Measurements from ENCODE around the gene KIFC3. TPM values are rescaled to one million over a fixed set of nuclear protein-coding genes. Genes with fewer than 3 reads are reported as not detected.

The KIFC3 gene
- polyA plus RNA-seq, 3 donors from 2014 or later: 5.1 to 13.6 (median 12.2) TPM

DNA sequence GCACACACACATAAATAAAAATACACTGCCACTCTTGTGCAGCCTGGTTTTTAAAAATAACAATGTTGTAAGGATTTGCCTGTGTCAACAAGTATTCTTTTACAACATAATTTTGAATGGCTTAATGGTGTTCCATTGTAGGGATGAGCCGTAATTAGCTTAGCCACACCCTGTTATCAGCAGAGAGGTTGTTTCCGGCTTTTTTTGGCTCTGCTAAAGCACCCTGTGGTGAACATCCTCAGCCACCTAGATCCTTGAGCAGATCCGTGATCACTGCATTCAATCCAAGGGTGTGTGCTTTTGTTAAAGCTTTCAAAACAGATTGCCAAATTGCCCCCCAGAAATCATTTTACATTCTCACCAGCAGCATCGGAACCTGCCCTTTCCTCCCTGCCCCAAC is 59.7 kb downstream of the KIFC3 start:
- Mint-ChIP-seq H3K27ac (no peak overlapping the region), H3K4me3 (no peak overlapping the region), H3K9me3 (no peaks in the 10 kb centered on the region), H3K27me3 (ENCODE audit: low read depth in 3 of 3) (no peaks in the 10 kb centered on the region), H3K4me1 (peaks cover 3 to 9% of the 10 kb centered on the region in 2 donors), H3K36me3 (peaks cover 0 to 9% (median 3%) of the 10 kb centered on the region in 3 donors)
- no peak for DNase-seq

DNA sequence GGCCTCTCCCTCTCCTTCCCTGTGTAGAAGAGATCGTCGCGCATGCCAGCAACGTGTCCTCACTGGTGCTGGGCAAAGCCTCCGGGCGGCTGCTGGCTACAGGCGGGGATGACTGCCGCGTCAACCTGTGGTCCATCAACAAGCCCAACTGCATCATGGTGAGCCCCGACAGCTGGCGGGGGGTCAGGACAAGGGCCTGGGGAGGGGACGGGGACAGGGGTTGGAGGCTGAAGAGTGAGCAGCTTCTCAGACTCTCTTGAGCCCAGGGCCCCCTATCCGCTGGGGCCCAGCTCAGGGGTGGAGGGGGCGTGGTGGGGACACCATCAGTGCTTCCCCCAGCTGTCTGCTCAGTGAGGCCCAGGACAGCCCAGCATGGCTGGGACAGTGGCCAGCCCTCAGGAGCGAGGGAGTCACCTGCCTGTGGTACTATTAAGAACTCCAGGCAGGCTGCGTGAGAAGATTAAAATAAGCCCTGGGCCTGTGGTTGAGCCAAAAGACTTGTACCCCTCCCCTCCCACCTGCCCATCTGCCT is 60.6 kb downstream of the KIFC3 start:
- no peaks in the 10 kb centered on the region for H3K27me3 Mint-ChIP-seq (ENCODE audit: low read depth in 3 of 3)

DNA sequence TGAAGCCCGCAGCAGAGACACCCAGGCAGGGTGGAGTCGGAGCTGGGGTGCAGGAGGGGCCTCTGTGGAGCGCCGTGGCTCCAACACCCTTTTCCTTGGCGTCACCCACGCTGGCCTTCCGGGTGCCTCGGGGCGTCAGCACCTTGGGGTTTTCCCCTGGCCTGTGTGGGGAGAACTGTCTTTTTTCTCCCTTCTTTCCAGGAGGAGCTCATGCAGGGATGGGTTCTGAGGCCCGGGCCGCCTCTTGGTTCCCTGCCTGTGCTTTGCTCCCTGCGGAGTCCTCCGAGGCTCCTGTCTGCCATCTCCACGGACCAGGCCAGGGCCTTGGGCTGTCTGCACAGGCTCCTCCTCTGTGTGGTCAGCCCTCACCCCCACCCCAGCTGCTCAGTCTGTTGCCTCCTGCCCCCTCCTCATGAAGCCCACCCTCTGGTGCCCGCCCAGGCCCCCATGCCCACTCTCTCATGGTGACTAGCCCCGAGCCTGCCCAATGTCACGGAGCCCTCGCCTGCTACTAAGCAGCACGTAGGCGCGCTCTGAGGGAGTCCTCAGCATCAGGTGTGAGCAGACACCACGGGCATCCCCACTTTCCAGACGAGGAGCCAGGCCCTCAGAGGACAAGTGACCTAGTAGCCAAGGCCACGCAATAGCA is 61.7 kb downstream of the KIFC3 start:
- H3K27me3 Mint-ChIP-seq (ENCODE audit: low read depth in 3 of 3): peaks cover 2 to 3% (median 2%) of the 10 kb centered on the region in 3 donors
- H3K36me3 Mint-ChIP-seq: peaks cover 0 to 5% (median 3%) of the 10 kb centered on the region in 3 donors
- no peak for DNase-seq
- no peaks in the 10 kb centered on the region for H3K9me3 Mint-ChIP-seq
- H3K27ac Mint-ChIP-seq: no peak overlapping the region
- H3K4me3 Mint-ChIP-seq: no peak overlapping the region
- peaks cover 21 to 22% of the 10 kb centered on the region in 2 donors for H3K4me1 Mint-ChIP-seq

More for the DNA sequence above, 60.6 kb downstream of the KIFC3 start:
- no peak overlapping the region for H3K27ac Mint-ChIP-seq
- peaks cover 11 to 17% of the 10 kb centered on the region in 2 donors for H3K4me1 Mint-ChIP-seq
- peaks cover 0 to 9% (median 3%) of the 10 kb centered on the region in 3 donors for H3K36me3 Mint-ChIP-seq
- H3K4me3 Mint-ChIP-seq: no peak overlapping the region
- DNase-seq: no peak
- H3K9me3 Mint-ChIP-seq: no peaks in the 10 kb centered on the region

DNA sequence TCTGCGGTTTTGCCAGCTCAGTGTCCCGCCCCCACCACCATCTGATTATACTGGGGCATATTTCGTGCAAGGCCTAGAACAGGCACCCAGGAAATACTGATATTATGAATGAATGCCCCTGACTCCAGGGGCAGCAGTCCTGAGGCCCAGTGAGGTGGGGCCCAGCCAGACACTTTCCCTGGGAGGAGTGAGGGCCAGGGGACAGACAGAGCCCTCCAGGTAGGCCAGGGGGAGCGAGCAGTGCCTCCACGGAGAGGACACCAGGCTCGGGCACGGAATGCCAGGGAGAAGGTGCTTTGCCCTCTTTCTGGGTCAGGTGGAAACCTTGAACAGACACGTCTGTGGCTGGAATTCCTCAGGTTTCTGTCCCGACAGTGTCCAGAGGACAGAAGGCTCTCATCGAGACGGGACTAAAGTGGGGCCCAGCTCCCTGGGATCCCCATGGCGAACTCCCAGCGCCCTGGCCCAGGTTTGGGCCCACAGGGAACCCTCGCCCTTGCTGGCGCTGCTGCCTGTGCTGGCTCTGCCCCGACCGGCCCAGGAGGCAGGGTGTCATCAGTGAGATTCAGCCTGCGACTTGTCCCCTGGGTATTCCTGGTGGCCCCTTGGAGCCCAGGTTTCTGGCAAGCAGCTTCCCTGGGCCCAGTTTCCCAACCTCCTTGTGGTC is 62.4 kb downstream of the KIFC3 start:
- Mint-ChIP-seq H3K9me3 (no peaks in the 10 kb centered on the region), H3K36me3 (peaks cover 0 to 4% (median 3%) of the 10 kb centered on the region in 3 donors), H3K27me3 (ENCODE audit: low read depth in 3 of 3) (peaks cover 8 to 9% (median 9%) of the 10 kb centered on the region in 3 donors)

DNA sequence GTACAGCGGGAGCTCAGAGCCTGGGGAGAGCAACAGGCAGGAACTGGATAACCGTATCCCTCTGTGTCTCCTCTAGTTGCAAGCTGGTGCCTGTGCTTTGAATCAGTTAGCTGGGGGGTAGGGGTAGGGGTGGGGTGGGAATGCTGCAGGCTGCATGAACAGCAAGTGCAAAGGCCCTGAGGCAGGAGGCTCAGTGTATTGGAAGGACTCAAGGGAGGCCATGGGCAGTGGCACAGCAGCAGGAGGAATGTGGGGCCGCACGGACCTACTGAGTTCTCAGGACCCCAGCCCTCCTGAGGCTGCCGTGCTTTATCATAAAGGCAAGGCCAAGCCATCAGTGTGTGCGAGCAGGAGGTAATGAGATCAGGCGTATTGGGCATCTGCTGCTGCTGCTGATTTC is 63.4 kb downstream of the KIFC3 start:
- Mint-ChIP-seq H3K9me3 (no peaks in the 10 kb centered on the region), H3K4me1 (peaks cover 31 to 35% of the 10 kb centered on the region in 2 donors), H3K36me3 (peaks cover 0 to 4% (median 3%) of the 10 kb centered on the region in 3 donors), H3K27me3 (ENCODE audit: low read depth in 3 of 3) (peaks cover 8 to 10% (median 9%) of the 10 kb centered on the region in 3 donors), H3K27ac (no peak overlapping the region), H3K4me3 (no peak overlapping the region)
- no peak for DNase-seq

More for the DNA sequence above, 62.4 kb downstream of the KIFC3 start:
- peaks cover 25 to 29% of the 10 kb centered on the region in 2 donors for H3K4me1 Mint-ChIP-seq
- H3K4me3 Mint-ChIP-seq: no peak overlapping the region
- no peak overlapping the region for H3K27ac Mint-ChIP-seq
- DNase-seq: no peak

DNA sequence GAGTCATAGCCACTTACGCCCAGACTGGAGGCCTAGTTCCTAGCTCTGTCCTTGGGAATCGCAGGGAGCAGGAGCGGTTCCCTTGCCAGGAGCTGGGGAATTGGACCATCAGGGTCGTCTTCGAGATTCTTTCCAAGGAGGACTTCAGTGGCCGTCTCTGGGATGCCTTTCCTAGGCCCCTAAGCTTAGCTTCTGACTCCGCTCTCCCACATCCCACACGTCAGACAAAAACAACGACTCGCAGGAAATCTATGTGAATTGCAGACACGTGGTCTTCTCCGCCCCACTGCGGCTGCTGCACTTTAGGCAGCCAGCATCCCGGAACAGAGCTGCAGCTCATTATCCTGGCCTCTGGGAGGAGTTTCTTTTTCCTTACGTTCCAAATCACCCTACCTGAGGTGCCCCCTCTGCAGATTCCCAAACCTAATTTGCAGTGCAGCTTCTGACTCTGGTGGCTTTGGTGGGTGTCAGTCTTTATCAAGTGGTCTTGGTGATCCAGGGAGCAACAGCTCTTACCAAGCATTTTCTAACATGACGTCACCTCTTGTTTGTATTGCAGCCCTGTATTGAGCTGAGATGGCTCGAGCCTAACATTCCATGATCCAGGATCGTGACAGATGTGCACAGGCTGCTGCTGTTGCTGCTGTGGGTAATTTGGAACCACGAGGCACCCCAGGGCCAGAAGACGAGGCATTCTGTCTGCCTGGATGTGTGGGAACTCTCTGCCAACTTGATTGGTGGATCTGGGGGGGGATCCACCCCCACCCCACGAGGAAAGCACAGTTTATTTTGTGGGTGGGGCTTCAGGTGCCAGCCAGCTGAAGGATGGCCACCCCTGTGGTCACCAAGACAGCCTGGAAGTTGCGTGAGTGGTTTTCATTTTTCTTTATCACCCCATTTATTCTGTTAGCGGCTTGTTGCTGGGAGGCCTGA is 65.6 kb downstream of the KIFC3 start:
- peak overlapping the region; percentile 83 to 96 (median 94) for H3K27ac Mint-ChIP-seq
- peak; percentile 45 to 48 (median 48) for DNase-seq
- H3K36me3 Mint-ChIP-seq: peaks cover 0 to 3% (median 0%) of the 10 kb centered on the region in 3 donors
- H3K27me3 Mint-ChIP-seq (ENCODE audit: low read depth in 3 of 3): peaks cover 8 to 10% (median 9%) of the 10 kb centered on the region in 3 donors
- peak overlapping the region; percentile 91 to 98 (median 95) for H3K4me3 Mint-ChIP-seq
- H3K9me3 Mint-ChIP-seq: no peaks in the 10 kb centered on the region
- peaks cover 35 to 42% of the 10 kb centered on the region in 2 donors for H3K4me1 Mint-ChIP-seq

DNA sequence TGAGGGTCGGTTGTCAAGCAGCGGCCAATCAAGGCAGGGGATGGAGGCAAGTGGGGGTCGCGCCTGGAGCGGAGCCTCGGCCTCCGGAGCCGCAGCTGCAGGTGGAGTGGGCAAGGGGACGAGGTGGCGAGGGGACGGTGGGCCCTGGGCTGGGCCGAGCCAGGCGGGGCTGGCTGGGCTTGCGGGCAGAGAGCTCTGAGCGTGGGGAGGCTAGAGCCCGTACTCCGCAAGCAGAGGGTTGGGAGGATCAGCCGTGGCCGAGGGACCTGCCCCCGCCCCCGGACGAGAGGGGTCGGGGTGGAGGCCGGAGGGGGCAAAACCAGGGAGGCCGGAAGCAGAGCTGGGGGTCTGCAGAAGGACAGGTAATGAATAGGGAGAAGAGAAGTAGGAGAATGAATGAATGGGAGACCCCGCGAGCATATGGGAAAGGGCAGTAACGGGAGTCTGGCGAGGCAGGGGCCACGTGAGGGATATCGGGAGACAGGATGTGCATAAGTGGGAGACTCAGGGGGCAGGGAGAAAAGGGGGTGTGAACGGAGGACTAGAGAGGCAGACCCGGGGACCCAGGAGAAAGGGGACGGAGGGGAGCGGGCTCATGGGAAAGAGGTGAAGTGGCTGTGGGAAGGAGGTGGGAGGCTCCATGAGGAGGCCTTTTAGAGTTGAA is 66.4 kb downstream of the KIFC3 start, which contains the start of gene KATNB1:
KATNB1 (plus strand) TSS at position 16 of the 664 bp plus-strand sequence. CDS start 1,474 bp downstream, outside the sequence.
- Mint-ChIP-seq H3K27me3 (ENCODE audit: low read depth in 3 of 3) (peaks cover 8 to 12% (median 10%) of the 10 kb centered on the region in 3 donors), H3K36me3 (no peaks in the 10 kb centered on the region), H3K4me3 (peak within 1 kb of the TSS; percentile 91 to 98 (median 95)), H3K27ac (peak within 1 kb of the TSS; percentile 83 to 96 (median 94)), H3K9me3 (no peaks in the 10 kb centered on the region), H3K4me1 (peaks cover 35 to 42% of the 10 kb centered on the region in 2 donors)
- DNase-seq: peak in 1 of 3 donors; percentile 8

DNA sequence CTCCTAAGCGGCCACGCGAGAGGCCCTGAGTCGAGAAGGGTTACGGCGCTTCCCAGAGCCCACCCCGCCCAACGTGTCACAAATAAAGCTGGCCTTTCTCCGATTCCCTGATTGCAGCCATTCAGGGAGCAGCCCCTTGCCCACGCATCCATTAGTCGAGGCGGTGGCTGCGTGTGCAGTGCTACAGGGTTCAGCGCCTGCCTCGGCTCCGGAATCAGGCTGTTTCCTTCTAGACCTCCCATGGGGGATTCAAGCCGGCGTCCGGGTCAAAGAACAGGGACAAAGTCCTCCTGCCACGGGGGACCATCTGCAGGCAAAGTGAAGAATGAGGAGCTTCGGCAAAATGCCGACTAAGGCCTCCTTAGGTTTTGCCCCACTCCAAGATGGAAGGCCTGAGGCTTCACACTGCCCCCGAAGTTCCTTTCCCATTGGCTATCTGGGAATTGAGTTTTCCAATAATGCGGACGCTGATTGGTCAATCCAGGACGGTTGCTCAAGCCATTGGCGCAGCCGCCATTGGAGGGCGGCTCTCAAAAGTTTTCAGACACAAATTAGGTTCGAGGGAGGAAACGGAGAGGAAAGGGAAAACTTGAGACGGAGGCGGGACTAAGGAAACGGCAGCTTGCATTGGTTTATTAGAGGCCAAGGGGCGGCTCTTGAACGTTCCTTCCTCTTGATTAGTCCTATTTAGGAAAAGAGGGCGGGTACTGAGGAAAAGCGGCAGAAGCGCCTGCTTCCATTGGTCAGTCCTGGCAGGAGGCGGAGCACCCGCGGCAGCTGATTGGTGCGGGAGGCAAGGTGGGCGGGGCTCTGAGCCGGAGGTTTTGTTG is 67.2 kb downstream of the KIFC3 start:
- peak overlapping the region; percentile 83 to 96 (median 92) for H3K27ac Mint-ChIP-seq
- H3K4me3 Mint-ChIP-seq: peak overlapping the region; percentile 91 to 98 (median 95)
- peaks cover 8 to 12% (median 10%) of the 10 kb centered on the region in 3 donors for H3K27me3 Mint-ChIP-seq (ENCODE audit: low read depth in 3 of 3)

DNA sequence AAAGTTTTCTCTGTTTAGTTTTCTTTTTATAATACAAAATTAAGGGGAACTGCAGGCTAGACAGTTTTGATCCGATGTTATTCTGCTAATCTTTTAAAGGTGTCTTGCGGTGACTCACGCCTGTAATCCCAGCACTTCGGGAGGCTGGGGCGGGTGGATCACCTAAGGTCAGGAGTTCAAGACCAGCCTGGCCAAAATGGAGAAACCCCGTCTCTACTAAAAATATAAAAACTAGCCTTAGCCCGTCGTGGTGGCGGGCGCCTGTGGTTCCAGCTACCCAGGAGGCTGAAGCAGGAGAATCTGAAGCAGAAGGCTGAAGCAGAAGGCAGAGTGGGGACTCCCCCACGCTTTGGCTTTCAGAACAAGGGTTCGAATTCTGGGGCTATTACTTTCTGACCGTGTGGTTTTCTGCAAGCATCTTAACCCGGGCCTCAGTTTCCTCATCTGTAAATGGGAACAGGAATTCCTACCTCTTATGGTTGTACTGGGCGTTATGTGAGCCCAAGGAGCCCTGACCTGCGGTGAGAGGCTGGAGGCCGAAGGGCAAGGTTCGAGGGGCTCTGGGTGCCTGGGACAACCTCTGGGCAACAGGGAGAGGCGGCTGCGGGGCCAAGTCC is 67.9 kb downstream of the KIFC3 start:
- DNase-seq: no peak

More for the DNA sequence above, 67.2 kb downstream of the KIFC3 start:
- Mint-ChIP-seq H3K9me3 (no peaks in the 10 kb centered on the region), H3K36me3 (no peaks in the 10 kb centered on the region), H3K4me1 (peaks cover 35 to 42% of the 10 kb centered on the region in 2 donors)
- DNase-seq: peak; percentile 98 to 99 (median 99)

DNA sequence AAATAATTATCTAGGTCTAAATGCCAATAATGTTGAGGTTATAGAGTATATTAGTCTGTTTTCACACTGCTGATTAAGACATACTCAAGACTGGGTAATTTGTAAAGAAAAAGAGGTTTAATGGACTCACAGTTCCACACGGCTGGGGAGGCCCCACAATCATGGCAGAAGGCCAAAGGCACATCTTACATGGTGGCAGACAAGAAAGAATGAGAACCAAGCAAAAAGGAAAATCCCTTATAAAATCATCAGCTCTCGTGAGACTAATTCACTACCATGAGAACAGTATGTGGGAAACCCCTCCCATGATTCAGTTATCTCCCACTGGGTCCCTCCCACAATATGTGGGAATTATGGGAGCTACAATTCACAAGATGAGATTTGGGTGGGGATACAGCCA is 69.6 kb downstream of the KIFC3 start:
- Mint-ChIP-seq H3K27me3 (ENCODE audit: low read depth in 3 of 3) (peaks cover 8 to 12% (median 10%) of the 10 kb centered on the region in 3 donors), H3K4me3 (peak overlapping the region; percentile 51 to 66 (median 61)), H3K4me1 (peaks cover 34 to 41% of the 10 kb centered on the region in 2 donors), H3K36me3 (no peaks in the 10 kb centered on the region), H3K9me3 (no peaks in the 10 kb centered on the region), H3K27ac (no peak overlapping the region)
- no peak for DNase-seq

More for the DNA sequence above, 67.9 kb downstream of the KIFC3 start:
- Mint-ChIP-seq H3K9me3 (no peaks in the 10 kb centered on the region), H3K27ac (peak overlapping the region; percentile 83 to 96 (median 92)), H3K36me3 (no peaks in the 10 kb centered on the region), H3K4me1 (peaks cover 35 to 42% of the 10 kb centered on the region in 2 donors), H3K27me3 (ENCODE audit: low read depth in 3 of 3) (peaks cover 8 to 12% (median 10%) of the 10 kb centered on the region in 3 donors), H3K4me3 (peak overlapping the region; percentile 91 to 98 (median 95))

DNA sequence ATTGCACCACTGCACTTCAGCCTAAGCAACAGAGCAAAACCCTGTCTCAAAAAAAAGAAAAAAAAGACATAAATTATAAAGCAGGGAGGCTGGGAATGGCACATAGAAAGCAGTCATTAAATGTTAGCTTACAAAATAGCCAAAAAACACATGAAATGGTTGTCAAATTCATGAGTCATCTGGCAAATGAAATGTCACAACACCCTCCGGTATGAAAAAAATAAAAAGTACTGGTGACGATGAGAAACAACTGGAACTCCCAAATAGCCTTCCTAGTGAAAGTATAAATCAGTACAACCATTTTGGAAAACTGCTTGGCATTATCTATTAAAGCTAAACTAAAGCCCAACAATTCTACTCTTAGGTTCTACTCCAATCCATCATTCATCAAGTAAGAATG is 70.3 kb downstream of the KIFC3 start:
- DNase-seq: no peak
- H3K36me3 Mint-ChIP-seq: no peaks in the 10 kb centered on the region
- peaks cover 8 to 12% (median 10%) of the 10 kb centered on the region in 3 donors for H3K27me3 Mint-ChIP-seq (ENCODE audit: low read depth in 3 of 3)
- no peak overlapping the region for H3K27ac Mint-ChIP-seq
- no peaks in the 10 kb centered on the region for H3K9me3 Mint-ChIP-seq
- H3K4me1 Mint-ChIP-seq: peaks cover 27 to 35% of the 10 kb centered on the region in 2 donors
- H3K4me3 Mint-ChIP-seq: no peak overlapping the region

All from immature natural killer cell (primary cell).